ENCODE measurements around the gene RIMS3.
"Not testable (repeated sequence)": the region's sequence is repeated elsewhere in the genome, so short reads cannot be mapped to it uniquely, and the experiment has no call there.

The RIMS3 gene

DNA sequence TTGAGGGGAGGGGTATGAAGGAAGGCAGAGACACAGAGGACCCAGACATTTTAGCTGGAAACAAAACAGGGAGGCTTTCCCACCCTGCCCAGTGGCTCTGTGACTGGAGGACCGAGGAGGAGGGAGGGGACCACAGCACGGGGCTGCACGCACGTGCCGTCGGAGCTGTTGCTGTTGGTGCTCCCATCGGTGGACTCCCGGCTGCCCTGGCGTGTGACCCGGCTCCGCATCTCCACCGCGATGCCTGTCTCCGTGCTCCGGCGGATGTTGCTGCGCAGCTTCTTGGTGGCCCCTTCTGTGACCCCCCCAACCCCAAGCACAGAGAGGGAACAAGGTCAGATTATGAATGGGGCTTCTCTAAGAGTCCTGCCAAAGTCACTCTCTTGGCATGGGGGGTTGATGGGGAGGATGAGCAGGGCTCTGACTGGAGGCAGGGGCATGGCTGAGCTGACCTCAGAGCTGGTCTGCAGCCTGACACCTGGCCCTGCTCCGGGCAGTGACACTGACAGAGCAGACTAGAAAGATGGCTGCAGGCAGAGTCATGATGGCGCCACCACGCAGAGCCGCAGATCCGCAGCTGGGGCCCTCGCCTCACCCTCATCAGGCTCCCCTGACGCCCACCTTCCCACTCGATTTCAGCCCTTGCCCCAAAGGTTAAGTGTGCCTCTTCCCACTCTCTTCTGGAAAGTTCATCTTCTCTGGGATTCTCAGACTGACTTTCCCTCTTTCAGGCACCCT, 29.6 kb downstream of the RIMS3 start:
- no peak for TF ChIP-seq POLR2A (IDR thresholded peaks at IDR 0.05; ENCODE audit: extremely low read depth, insufficient read length)
- no peak for TF ChIP-seq MYC (IDR thresholded peaks at IDR 0.05; ENCODE audit: low read depth, low read length)
- TF ChIP-seq, protein P1, sequence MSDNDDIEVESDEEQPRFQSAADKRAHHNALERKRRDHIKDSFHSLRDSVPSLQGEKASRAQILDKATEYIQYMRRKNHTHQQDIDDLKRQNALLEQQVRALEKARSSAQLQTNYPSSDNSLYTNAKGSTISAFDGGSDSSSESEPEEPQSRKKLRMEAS (IDR thresholded peaks at IDR 0.05; ENCODE audit: low read depth, low read length) = no peak
- TF ChIP-seq, protein P2, sequence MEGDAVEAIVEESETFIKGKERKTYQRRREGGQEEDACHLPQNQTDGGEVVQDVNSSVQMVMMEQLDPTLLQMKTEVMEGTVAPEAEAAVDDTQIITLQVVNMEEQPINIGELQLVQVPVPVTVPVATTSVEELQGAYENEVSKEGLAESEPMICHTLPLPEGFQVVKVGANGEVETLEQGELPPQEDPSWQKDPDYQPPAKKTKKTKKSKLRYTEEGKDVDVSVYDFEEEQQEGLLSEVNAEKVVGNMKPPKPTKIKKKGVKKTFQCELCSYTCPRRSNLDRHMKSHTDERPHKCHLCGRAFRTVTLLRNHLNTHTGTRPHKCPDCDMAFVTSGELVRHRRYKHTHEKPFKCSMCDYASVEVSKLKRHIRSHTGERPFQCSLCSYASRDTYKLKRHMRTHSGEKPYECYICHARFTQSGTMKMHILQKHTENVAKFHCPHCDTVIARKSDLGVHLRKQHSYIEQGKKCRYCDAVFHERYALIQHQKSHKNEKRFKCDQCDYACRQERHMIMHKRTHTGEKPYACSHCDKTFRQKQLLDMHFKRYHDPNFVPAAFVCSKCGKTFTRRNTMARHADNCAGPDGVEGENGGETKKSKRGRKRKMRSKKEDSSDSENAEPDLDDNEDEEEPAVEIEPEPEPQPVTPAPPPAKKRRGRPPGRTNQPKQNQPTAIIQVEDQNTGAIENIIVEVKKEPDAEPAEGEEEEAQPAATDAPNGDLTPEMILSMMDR (IDR thresholded peaks at IDR 0.05; ENCODE audit: low read depth, low read length) = no peak
- H3K4me3 ChIP-seq (ENCODE audit: low read depth, low read length) = no peak overlapping the region
- no peak for DNase-seq (ENCODE audit: low read depth)

DNA sequence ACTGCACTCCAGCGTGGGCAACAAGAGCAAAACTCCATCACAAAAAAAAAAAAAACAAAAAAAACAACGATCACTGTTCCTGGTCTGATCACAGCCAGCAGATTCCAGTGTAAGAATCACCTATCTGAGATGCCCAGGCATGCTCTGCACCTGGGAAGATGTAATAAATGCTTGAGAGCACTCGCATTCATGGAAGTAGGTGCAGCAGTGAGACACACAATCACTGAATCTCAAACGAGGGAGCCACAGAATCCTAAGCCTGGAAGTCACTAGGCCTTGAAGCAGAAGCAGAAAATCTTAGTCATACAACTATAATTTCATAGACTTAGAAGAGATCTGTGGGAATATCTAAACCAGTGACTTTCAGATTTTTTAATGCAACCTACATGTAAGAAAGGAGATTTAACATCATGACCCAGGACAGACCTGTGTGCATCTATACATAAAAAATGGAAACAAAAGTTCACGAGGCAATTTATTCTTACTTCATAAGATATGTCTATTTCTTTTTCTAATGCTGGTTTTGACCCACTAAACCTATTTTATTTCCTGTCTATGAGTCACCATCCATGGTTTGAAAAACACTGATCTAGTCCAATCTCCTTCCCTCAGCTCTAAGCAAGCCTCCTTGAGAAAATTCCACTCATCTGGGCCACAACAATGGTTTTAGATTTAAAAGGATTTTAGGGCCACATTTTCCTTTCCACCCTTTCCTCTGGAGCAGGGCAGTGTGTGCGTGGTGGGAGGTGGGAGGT, 30.4 kb downstream of the RIMS3 start:
- no peak for DNase-seq (ENCODE audit: low read depth)
- TF ChIP-seq, protein P2 (IDR thresholded peaks at IDR 0.05; ENCODE audit: low read depth, low read length) = no peak
- no peak for TF ChIP-seq POLR2A (IDR thresholded peaks at IDR 0.05; ENCODE audit: extremely low read depth, insufficient read length)
- TF ChIP-seq, protein P1 (IDR thresholded peaks at IDR 0.05; ENCODE audit: low read depth, low read length) = no peak
- TF ChIP-seq MYC (IDR thresholded peaks at IDR 0.05; ENCODE audit: low read depth, low read length) = no peak
- no peak overlapping the region for H3K4me3 ChIP-seq (ENCODE audit: low read depth, low read length)

DNA sequence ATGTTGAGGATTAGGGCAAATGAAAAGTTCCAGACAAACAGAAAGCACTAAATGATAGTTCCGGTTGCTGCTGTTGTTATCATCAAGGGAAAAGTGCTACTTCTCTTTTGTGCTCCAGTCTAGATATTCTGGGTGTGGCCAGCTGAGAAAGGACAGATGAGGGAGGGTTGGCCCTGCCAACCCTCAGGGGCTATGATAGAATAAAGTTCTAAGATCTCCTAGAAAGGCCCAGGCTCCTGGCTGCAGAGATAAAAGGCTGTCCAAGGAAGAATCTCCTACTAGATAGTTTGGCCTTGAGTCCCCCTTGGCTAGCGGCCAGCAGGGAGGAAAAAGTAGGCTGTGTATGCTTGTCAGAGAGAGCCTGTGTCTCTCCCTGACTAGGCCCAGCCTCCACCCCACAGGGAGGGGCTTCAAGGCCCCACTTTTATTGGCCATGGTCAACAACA, 31.5 kb downstream of the RIMS3 start:
- no peak for DNase-seq (ENCODE audit: low read depth)
- no peak overlapping the region for H3K4me3 ChIP-seq (ENCODE audit: low read depth, low read length)
- no peak for TF ChIP-seq MYC (IDR thresholded peaks at IDR 0.05; ENCODE audit: low read depth, low read length)
- TF ChIP-seq, protein P1 (IDR thresholded peaks at IDR 0.05; ENCODE audit: low read depth, low read length) = no peak
- TF ChIP-seq, protein P2 (IDR thresholded peaks at IDR 0.05; ENCODE audit: low read depth, low read length) = no peak
- TF ChIP-seq POLR2A (IDR thresholded peaks at IDR 0.05; ENCODE audit: extremely low read depth, insufficient read length) = no peak

DNA sequence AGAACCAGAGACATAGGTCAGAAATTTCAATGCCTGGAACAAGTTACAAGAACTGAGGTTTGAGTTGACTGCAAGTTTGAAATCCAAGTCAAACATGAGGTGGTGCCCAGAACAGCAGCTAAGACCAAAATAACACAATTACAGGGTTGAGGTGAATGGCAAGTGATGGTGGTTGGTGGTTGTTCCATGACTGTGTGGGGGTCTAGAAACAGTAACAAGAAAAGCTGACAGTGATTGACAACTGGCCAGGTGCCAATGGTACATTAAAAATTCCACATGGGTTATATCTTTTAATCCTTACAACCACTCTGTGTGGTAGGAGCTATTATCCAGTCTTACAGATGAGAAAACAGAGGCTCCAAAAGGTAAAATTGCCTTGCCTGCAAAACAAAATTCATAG, 32.0 kb downstream of the RIMS3 start:
- H3K4me3 ChIP-seq (ENCODE audit: low read depth, low read length) = no peak overlapping the region
- TF ChIP-seq POLR2A (IDR thresholded peaks at IDR 0.05; ENCODE audit: extremely low read depth, insufficient read length) = no peak
- no peak for TF ChIP-seq MYC (IDR thresholded peaks at IDR 0.05; ENCODE audit: low read depth, low read length)
- TF ChIP-seq, protein P2 (IDR thresholded peaks at IDR 0.05; ENCODE audit: low read depth, low read length) = no peak
- TF ChIP-seq, protein P1 (IDR thresholded peaks at IDR 0.05; ENCODE audit: low read depth, low read length) = no peak
- DNase-seq (ENCODE audit: low read depth) = no peak

DNA sequence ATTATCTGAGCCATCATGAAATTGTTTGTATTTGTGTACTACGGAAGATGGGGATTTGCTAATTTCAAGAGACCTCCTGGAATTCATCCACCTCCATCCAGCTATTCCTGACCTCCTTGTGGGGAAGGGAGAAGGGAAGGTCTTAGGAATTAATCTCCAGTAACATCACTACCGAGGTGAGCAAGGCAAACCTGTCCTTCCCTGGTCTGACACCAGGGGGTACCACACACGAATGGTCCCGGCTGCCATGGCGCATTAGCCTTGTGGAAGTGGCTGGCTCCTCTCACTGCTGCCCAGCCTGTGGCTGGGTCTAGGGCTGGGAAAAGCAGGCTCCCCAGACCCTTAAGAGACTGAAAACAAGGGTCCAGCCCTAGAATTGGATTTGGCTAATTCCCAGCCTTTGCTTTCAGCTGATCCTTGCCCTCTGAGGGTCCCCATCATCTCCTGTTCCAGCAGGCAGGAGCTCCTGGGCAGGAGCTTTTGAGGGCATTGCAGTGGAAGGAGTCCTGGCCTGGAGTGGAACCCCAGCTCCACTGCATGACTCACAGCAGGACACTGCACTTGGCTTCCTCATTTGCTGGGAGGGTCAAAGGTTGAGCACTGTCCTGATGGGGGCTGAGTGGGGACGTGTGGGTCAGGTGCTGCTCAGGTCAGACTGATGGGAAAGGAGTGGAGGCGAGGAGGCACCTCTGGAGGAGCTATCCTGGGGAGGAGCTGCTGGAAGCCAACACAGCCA, 34.8 kb downstream of the RIMS3 start:
- H3K4me3 ChIP-seq (ENCODE audit: low read depth, low read length) = no peak overlapping the region
- peak; percentile 56 for DNase-seq (ENCODE audit: low read depth)
- TF ChIP-seq MYC (IDR thresholded peaks at IDR 0.05; ENCODE audit: low read depth, low read length) (no peak), POLR2A (IDR thresholded peaks at IDR 0.05; ENCODE audit: extremely low read depth, insufficient read length) (no peak)
- TF ChIP-seq, protein P1 (IDR thresholded peaks at IDR 0.05; ENCODE audit: low read depth, low read length) = no peak
- TF ChIP-seq, protein P2 (IDR thresholded peaks at IDR 0.05; ENCODE audit: low read depth, low read length) = peak; percentile 60

DNA sequence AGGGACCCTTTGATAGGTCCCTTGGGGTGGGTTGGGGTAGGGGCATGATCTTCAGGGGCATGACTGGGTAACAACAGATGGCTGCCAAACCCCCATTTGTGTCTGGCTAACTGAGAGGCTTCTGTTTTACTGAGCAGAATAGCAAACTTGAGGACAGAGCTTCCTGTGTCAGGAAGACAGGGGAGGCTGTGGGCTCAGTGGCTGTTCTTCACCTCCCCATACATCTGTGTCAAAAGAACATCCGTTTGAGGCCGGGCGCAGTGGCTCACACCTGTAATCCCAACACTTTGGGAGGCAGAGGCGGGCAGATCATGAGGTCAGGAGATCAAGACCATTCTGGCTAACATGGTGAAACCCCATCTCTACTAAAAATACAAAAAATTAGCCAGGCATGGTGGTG, 35.9 kb downstream of the RIMS3 start:
- H3K4me3 ChIP-seq (ENCODE audit: low read depth, low read length); DNase-seq (ENCODE audit: low read depth): not testable (repeated sequence)

Measured in NB4 (cell line).